ENCODE data around the gene ZBTB20.

Gene ZBTB20

DNA sequence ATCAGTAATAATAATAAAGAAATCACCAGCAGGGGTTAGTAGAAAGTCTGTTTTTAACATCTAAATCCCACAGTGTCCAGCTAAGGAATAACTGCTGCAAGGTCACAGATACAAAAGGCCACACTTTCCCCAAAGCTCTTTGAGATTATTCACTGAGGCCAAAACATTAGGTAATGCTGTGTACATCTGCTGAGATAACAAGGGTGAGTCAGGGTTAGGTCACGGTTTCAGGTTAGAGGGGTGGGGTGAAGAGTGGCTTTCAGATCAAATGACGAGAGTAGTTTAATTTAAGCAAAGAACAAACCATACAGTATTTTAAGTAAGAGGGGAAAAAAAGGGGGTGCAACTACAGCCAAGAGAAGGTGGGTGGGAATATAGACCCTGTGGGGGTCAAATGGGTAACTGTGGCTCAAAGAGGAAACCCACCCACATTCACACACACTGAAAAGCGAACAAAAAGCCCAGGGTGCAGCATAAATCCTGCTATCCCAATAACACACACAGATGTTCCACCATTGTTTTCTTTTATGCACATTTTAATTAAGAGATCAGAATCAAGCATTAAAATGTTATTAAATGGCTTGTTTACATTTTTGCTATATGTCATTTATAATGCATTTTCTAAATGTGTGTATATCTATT lies 440.4 kb downstream of the ZBTB20 start:
- H3K36me3 ChIP-seq (ENCODE audit: control insufficient read depth, low read length) = no peaks in the 10 kb centered on the region
- H3K4me2 ChIP-seq (ENCODE audit: low read length) = no peak overlapping the region
- peaks cover 6% of the 10 kb centered on the region; the same call in 1 of the 2 replicates for H3K4me1 ChIP-seq (ENCODE audit: control insufficient read depth, low read length)

DNA sequence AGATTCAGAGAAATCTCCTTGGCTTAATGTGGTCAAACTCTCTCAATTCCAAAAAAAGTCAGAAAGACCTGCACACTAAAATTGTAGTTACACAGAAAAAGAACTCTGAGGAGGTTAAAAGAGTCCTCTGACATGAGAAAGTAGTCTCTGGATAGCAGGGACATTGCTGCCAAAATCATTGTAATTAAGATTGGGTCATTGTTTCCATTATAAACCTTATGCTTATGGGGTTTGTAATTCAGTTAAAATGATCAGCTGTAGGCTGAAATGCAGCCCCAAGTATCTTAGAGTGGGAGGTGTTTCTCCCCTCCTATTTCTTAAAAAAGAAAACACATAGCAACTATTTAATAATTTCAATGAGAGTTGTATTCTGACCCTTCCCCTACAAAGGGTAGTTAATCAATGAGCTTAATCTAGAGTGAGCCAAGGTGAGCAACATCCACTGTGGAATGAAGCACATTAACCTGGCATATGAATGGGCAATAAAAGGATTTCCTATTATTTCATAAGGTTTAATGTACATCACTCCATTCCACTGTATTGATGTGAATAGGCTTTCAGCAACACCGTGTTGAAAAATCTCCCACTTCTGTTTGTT lies 446.4 kb downstream of the ZBTB20 start:
- Histone ChIP-seq H3K27me3 (ENCODE audit: control insufficient read depth, low read length) (no peaks in the 10 kb centered on the region), H3K4me3 (ENCODE audit: low read length) (no peak overlapping the region), H3K4me1 (ENCODE audit: control insufficient read depth, low read length) (peaks cover 6% of the 10 kb centered on the region; the same call in 1 of the 2 replicates), H3K79me2 (ENCODE audit: control insufficient read depth, low read length) (no peaks in the 10 kb centered on the region), H3K9me2 (replicated peaks; ENCODE audit: control insufficient read depth, low read length) (no peaks in the 10 kb centered on the region), H3K27ac (ENCODE audit: low read depth, low read length) (no peak overlapping the region), H3K4me2 (ENCODE audit: low read length) (no peak overlapping the region), H3K9me3 (ENCODE audit: control insufficient read depth, insufficient read depth, low read length) (no peaks in the 10 kb centered on the region), H4K20me1 (ENCODE audit: control insufficient read depth, insufficient read depth, low read depth, low read length) (no peaks in the 10 kb centered on the region), H3F3A (ENCODE audit: control insufficient read depth, insufficient read depth) (no peaks in the 10 kb centered on the region), H3K36me3 (ENCODE audit: control insufficient read depth, low read length) (no peaks in the 10 kb centered on the region)
- TF ChIP-seq, protein P1, sequence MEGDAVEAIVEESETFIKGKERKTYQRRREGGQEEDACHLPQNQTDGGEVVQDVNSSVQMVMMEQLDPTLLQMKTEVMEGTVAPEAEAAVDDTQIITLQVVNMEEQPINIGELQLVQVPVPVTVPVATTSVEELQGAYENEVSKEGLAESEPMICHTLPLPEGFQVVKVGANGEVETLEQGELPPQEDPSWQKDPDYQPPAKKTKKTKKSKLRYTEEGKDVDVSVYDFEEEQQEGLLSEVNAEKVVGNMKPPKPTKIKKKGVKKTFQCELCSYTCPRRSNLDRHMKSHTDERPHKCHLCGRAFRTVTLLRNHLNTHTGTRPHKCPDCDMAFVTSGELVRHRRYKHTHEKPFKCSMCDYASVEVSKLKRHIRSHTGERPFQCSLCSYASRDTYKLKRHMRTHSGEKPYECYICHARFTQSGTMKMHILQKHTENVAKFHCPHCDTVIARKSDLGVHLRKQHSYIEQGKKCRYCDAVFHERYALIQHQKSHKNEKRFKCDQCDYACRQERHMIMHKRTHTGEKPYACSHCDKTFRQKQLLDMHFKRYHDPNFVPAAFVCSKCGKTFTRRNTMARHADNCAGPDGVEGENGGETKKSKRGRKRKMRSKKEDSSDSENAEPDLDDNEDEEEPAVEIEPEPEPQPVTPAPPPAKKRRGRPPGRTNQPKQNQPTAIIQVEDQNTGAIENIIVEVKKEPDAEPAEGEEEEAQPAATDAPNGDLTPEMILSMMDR (IDR thresholded peaks at IDR 0.05; ENCODE audit: low read depth, low read length, poor library complexity, severe bottlenecking) = no peak
- TF ChIP-seq EZH2phosphoT487 (IDR thresholded peaks at IDR 0.05; ENCODE audit: borderline replicate concordance, low read length) = no peak

More for the DNA sequence above, 440.4 kb downstream of the ZBTB20 start:
- no peaks in the 10 kb centered on the region for H3F3A ChIP-seq (ENCODE audit: control insufficient read depth, insufficient read depth)
- TF ChIP-seq EZH2phosphoT487 (IDR thresholded peaks at IDR 0.05; ENCODE audit: borderline replicate concordance, low read length) = no peak
- TF ChIP-seq, protein P1 (IDR thresholded peaks at IDR 0.05; ENCODE audit: low read depth, low read length, poor library complexity, severe bottlenecking) = no peak
- no peaks in the 10 kb centered on the region for H3K9me2 ChIP-seq (replicated peaks; ENCODE audit: control insufficient read depth, low read length)
- no peak overlapping the region for H3K4me3 ChIP-seq (ENCODE audit: low read length)
- H3K27me3 ChIP-seq (ENCODE audit: control insufficient read depth, low read length) = no peaks in the 10 kb centered on the region
- no peaks in the 10 kb centered on the region for H3K9me3 ChIP-seq (ENCODE audit: control insufficient read depth, insufficient read depth, low read length)
- no peaks in the 10 kb centered on the region for H4K20me1 ChIP-seq (ENCODE audit: control insufficient read depth, insufficient read depth, low read depth, low read length)
- H3K79me2 ChIP-seq (ENCODE audit: control insufficient read depth, low read length) = no peaks in the 10 kb centered on the region
- H3K27ac ChIP-seq (ENCODE audit: low read depth, low read length) = no peak overlapping the region

DNA sequence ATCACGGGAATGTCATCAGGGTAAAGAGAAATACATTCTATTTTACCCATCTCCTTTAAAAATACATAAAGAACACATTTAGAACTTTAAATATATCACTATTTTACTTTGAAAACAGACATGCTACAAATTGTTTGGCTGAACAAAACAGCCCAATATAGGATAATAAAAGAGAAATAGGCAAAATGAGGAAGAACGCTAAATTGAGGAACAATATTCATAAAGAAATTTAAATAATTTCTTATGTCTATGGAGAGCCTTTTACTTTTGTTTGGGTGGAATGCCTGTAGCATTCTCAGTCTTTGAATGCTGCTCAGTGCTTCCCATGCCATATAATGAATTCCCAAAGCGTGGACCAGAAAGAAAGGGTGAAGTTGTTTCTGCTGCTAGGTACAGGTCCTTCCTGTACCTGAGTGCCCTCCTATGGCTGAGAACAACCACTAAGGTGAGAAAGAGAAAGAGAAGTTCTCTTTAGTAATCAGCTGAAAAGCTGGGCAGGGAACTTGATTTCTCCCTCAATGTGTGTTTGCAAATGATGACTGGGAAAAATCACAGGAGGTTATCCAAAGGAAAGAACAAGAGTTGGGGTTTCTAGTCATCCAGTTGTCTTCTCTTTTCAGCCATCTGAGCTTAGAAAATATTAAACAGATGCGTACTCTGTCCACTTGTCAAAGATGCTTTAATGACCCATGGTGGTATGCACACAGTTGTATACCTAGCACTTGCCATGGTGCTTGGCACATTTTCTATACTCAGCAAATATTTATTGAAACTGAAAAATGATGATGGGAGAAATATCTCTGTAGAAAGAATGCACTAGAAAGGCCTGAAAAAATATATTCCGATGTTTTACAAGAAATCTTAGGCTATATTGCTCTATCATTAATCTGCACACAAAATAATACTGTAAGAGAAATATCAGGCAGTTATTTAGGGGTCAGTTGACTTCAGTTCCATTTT lies 448.7 kb downstream of the ZBTB20 start:
- Histone ChIP-seq H3K27me3 (ENCODE audit: control insufficient read depth, low read length) (no peaks in the 10 kb centered on the region), H3K4me1 (ENCODE audit: control insufficient read depth, low read length) (peaks cover under 1% of the 10 kb centered on the region; the same call in 1 of the 2 replicates), H3K9me2 (replicated peaks; ENCODE audit: control insufficient read depth, low read length) (no peaks in the 10 kb centered on the region), H3K4me3 (ENCODE audit: low read length) (no peak overlapping the region), H3K9me3 (ENCODE audit: control insufficient read depth, insufficient read depth, low read length) (no peaks in the 10 kb centered on the region), H3K36me3 (ENCODE audit: control insufficient read depth, low read length) (no peaks in the 10 kb centered on the region), H3F3A (ENCODE audit: control insufficient read depth, insufficient read depth) (no peaks in the 10 kb centered on the region), H4K20me1 (ENCODE audit: control insufficient read depth, insufficient read depth, low read depth, low read length) (no peaks in the 10 kb centered on the region), H3K4me2 (ENCODE audit: low read length) (no peak overlapping the region), H3K79me2 (ENCODE audit: control insufficient read depth, low read length) (no peaks in the 10 kb centered on the region), H3K27ac (ENCODE audit: low read depth, low read length) (no peak overlapping the region)
- TF ChIP-seq EZH2phosphoT487 (IDR thresholded peaks at IDR 0.05; ENCODE audit: borderline replicate concordance, low read length) = no peak
- TF ChIP-seq, protein P1 (IDR thresholded peaks at IDR 0.05; ENCODE audit: low read depth, low read length, poor library complexity, severe bottlenecking) = no peak
